C4-2B (cell line): ENCODE measurements around the gene TEKTIP1.

Source experiments
- H3K27ac ChIP-seq: fragments of 450-650 bp; 2 replicates; pipeline ENCODE4 v1.5.1; 2017
- ZFX ChIP-seq: fragments of 450-650 bp; IDR thresholded peaks from 2 replicates; pipeline ENCODE4 v1.6.1; 2017
- TF ChIP-seq, protein P1 (sequence below): fragments of 450-650 bp; conservative IDR thresholded peaks from 2 replicates; pipeline ENCODE4 v1.5.1; 2017; ENCODE audit warnings: mild to moderate bottlenecking

The TEKTIP1 gene

DNA sequence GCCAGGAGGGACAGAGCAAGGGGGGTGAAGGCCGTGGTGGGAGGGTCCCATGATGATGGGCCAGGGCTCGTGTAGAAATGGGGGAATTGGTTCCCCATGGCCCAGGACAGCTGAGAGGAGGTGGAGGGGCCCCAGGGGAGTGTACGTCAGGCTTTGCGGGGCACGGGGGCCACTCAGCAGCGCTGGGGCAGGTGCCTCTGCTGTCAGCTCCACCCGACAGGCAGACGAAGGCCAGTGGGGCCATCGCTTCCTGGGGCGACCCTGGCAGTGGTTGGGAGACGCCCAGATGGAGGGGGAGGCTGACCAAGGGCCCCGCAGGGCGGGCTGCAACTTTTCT, 1.9 kb upstream of the TEKTIP1 start:
- no peak overlapping the region for H3K27ac ChIP-seq
- TF ChIP-seq ZFX, result no peak
- TF ChIP-seq, protein P1, sequence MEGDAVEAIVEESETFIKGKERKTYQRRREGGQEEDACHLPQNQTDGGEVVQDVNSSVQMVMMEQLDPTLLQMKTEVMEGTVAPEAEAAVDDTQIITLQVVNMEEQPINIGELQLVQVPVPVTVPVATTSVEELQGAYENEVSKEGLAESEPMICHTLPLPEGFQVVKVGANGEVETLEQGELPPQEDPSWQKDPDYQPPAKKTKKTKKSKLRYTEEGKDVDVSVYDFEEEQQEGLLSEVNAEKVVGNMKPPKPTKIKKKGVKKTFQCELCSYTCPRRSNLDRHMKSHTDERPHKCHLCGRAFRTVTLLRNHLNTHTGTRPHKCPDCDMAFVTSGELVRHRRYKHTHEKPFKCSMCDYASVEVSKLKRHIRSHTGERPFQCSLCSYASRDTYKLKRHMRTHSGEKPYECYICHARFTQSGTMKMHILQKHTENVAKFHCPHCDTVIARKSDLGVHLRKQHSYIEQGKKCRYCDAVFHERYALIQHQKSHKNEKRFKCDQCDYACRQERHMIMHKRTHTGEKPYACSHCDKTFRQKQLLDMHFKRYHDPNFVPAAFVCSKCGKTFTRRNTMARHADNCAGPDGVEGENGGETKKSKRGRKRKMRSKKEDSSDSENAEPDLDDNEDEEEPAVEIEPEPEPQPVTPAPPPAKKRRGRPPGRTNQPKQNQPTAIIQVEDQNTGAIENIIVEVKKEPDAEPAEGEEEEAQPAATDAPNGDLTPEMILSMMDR, result no peak

DNA sequence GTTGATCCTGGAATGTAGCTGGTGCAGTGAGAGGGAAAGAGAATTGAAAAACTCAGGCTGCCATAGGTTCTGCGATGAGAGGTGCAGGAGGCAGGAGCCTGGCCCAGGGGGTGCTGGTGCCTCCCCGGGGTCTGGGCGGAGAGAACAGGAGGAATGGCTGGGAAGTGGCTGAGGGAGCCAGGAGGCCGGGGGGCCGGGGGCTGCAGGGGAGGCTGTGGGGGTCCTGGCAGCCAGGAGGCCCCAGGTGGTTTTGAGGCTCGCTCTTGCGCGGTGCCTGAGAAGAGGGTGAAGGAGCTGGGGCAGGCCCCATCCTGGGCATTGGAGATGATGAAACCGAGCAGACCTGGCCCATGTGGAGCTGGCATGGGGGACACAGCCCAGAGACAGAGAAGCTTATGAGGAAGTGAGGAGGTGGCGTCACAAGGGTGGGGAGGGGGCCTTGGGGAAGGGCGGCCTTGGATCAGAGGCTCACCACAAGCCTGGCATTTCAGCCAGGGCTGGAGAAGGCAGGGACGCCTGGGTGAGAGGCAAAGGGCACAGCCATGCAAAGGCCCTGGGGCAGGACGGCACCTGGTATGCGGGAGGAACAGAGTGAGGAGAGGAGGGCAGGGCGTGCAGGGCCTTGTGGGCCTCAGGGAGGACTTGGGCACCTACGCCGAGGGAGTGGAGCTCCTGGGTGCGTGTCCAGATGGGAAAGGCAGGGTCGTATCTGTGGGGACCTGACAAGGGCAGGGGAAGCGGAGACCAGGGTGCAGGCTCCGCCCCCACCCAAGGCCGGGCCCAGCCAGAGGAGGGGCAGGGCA, 1.3 kb upstream of the TEKTIP1 start:
- TF ChIP-seq, protein P1, result no peak
- no peak for TF ChIP-seq ZFX
- H3K27ac ChIP-seq, result no peak overlapping the region

DNA sequence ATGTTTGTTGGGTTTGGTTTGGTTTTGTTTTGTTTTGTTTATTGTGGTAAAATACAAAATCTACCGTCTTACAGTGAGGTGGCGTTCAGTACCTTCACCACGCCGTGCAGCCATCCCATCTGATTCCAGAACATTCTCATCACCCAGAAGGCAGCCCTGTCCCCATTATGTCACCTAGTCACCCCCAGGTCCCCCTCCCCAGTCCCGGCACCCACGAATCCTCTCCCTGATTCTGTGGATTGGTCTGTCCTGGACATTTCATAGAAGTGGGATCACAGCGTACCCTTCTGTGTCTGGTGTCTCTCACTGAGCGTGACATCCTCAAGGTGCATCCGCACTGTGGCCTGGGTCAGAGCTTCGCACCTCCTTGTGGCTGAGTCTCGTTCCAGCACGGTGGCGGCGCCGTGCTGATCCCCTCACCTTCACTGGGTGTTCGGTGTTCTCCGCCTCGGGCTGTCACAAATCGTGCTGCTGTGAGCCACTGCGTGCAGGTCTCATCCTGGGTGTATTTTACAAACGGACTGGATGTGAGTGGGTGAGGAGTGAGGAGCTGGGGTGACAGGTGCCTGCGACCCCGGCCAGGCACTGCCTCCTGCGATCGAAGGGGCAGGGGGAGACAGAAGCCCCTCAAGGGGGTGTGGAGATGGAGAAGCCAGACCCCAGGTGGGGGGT, 580 bp upstream of the TEKTIP1 start:
- TF ChIP-seq ZFX, result no peak
- TF ChIP-seq, protein P1, result no peak
- H3K27ac ChIP-seq, result no peak overlapping the region

DNA sequence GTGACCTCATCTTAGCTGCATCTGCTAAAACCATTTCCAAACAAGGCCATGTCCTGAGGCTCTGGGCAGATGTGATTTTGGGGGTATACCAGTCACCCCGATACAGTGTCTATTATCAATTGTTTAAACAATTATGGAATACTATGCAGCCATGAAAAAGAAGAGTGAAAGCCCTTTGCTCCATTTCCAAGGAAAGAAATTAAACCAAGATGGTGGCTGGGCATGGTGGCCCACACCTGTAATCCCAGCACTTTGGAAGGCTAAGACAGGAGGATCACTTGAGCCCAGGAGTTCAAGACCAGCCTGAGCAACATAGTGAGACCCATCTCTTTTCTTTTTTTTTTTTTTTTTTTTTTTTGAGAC, 763 bp downstream of the TEKTIP1 start:
- H3K27ac ChIP-seq, result no peak overlapping the region
- TF ChIP-seq, protein P1, result no peak
- no peak for TF ChIP-seq ZFX

DNA sequence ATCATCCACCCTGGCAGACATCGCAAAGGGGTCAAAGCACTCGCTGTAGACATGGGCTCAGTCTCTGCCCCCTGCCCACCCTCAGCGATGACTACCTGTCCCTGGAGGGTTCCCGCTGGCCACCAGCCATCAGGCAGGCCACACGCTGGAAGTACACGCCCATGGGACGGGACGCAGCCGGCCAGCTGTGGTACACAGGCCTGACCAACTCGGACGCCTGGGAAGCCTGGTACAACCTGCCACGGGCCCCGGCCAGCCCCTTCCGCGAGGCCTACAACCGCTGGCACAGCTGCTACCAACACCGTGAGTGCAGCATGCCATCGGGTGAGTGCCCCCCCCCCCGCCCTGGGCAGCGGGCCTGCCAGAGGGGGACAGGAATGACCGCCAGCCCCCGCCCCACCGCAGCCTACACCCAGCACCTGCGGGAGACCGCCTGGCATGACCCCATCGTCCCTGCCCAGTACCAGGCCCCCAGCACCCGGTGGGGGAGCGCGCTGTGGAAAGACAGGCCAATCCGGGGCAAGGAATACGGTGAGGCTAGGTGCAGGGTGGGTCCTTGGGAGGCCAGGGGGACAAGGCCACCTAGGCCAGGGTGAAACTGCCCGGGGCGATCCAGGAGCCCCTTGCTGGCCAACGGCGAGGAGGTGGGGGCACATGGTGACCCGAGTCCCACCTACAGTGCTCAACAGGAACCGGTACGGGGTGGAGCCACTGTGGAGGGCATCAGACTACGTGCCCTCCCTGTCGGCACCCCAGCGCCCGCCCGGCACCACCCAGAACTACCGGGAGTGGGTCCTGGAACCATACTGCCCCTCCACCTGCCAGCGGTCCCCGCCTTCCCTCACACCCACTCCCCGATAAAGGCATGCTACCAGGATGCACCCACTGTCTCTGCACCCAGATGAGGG, 4.4 kb downstream of the TEKTIP1 start:
- no peak overlapping the region for H3K27ac ChIP-seq
- no peak for TF ChIP-seq ZFX
- TF ChIP-seq, protein P1, result no peak

DNA sequence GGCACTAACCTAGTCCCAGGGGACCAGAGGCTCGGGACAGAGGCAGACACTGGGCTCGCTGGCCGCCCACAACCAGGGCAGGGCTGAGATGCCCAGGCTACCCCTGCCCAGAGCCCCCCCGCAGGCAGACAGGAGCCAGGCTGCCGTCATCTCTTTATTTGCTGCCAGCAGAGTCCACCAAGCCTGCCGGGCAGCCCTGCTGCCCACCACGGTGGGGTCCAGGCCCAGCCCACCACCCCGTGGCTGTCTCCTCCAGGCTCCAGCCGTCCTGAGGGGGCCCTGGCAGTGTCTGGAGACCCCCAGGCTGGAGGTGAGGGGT, 5.0 kb downstream of the TEKTIP1 start:
- no peak overlapping the region for H3K27ac ChIP-seq
- TF ChIP-seq, protein P1, result no peak
- no peak for TF ChIP-seq ZFX
